Measurements from ENCODE around the gene SLC39A11. TPM values are rescaled to one million over a fixed set of nuclear protein-coding genes. Genes with fewer than 3 reads are reported as not detected.
A peak's percentile ranks its signal among the peaks of the same experiment; 100 is the strongest.
"Not testable (repeated sequence)": the region's sequence is repeated elsewhere in the genome, so short reads cannot be mapped to it uniquely, and the experiment has no call there.

SLC39A11 gene
- total RNA-seq, 1 experiment from 2014 or later = 8.6 TPM

DNA sequence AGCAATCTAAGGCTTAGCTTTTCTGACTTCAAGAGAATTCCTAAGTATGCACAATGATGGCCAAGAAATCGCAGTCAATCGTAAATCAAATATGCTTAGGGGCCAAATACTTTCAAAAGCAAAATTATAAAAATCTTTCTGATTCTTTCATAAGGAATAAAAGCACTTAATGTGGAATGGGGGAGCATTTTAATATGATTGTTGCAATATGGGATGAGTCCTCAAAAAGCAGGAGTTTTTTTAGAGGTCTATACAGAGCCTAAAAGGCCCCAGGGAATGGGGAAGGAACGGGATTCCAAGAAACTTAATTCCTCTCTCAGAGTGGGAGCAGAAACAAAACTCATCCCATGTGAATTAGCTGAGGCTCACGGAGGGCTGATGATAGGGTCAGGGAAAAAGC, 14.7 kb upstream of the SLC39A11 start:
- DNase-seq (ENCODE audit: low read depth) = no peak

DNA sequence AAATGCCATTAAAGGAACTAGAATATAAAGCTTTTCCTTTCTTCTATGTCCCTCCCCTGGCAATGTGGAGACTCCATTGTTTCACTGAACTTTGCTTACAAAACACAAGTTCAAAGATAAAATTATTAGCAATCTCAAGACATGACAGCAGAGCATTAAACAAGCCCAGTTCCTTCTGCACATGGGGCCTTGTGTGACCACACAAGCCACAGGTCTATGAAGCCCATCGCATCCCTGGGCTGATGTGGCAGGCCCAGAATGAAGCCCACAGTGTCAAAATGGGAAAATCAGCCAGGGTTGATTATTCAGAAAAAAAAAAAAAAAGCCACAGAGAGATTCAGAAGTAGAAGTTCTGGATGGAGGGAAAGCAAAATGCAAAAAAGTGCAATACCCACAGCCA, 12.9 kb upstream of the SLC39A11 start:
- DNase-seq (ENCODE audit: low read depth) = no peak

DNA sequence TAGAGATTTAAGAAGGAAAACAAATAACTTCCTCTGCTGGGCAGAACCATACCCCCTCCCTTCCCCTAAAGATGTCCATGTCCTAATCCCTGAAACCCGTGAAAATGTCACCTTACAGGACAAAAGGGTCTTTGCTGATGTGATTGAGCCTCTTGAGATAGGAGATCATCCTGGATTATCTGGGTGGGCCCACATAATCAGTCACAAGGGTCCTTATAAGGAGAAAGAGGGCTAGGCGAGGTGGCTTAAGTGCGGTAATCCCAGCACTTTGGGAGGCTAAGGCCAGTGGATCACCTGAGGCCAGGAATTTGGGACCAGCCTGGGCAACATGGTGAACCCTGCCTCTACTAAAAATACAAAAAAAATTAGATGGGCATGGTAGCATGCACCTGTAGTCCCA, 12.0 kb upstream of the SLC39A11 start:
- no peak for DNase-seq (ENCODE audit: low read depth)

DNA sequence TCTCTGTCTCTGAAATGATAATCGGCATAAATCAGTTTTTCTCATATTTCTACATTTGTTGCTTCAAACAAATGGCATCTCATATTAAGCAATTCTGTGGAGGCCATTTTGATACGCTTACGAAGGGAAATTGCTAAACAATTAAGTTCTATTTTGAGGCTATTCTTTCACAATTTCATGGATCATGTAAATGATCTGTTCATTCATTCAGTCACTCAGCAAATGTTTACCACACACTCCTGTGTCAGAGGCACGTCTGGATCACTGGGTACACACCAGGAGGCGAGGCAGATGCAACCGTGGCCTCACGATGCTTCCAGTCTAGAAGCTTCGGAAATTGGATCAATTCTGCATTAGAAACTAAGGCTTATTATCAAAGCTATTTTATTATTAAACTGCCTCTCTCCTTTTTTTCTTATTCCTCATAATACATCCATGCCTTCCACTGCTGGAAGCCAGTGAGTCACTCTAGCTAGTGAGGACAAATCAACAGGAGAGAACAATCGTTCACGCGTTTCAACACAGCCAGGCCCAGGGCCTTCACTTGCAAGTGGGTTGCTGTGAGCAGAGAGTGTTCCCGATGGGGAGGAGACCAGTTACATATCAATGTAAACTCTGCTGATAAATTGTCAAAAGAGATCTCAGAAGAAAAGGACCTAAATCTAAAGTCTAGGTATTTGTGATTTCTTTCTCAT, 11.3 kb upstream of the SLC39A11 start:
- DNase-seq (ENCODE audit: low read depth) = no peak

DNA sequence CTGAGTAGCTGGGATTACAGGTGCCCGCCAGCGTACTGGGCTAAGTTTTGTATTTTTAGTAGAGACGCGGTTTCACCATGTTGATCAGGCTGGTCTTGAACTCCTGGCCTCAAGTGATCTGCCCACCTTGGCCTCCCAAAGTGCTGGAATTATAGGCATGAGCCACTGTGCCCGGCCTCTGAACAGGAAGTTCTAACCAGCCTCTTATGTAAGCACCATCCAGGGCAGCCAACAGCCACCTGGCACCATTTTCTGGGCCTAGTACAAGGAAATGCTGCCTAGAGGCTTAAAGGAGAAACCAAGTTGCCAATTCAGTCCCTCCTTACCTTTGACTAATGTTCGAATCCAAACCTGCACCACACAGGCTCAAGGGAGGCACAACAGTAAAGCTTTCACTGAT, 8.5 kb upstream of the SLC39A11 start:
- DNase-seq (ENCODE audit: low read depth) = no peak

DNA sequence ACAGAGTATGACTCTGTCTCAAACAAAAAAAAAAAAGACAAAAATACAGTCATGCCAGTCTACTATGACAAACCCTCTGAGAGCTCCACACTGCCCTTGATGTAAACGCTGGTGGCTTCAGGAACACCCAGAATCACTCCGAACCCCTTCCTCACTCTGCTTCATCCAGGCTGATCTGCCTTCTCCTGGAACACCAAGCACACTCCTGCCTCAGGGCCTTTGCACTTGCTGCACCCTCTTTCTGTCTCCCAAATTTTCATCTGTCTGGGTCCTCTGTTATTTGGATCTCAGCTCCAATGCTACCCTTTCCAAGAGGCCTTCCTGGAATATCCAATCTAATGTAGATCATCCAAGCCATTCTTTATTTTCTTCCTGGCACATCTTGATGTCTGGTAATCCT, 7.9 kb upstream of the SLC39A11 start:
- no peak for DNase-seq (ENCODE audit: low read depth)

DNA sequence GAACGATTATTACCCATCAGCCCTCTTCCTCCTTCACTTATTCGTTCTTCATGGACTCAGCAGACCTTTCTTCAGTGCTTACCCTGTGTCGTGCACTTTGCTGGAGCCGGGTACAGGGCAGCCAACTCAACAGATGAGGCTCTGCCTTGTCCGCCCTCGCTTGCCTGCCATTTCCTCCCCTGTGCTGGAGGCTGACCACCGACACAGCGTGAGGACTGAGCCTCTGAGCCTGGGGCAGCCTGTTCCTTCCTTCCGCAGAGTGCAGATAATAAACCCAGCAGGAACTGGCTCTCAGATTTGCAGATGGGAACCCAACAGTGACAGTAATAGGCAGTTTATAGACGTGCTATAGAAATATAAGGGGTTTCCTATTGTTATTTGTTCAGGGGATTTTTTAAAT, 7.0 kb upstream of the SLC39A11 start:
- DNase-seq (ENCODE audit: low read depth) = no peak

DNA sequence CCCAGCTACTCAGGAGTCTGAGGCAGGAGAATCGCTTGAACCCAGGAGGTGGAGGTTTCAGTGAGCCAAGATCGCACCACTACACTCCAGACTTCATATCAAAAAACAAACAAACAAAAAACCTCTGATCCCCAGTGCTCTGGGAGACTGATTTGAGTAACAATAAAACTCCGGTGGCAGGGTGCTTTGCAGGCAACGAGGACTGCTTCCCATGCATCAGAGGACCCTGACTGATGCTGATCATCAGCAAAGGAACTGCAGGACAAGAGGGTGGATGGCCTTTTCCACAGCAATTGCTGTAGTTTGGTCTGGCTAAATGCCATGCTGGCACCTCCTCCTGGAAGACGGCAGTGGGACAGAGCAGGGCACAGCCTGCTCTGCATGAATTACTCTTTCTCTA, 6.4 kb upstream of the SLC39A11 start:
- no peak for DNase-seq (ENCODE audit: low read depth)

DNA sequence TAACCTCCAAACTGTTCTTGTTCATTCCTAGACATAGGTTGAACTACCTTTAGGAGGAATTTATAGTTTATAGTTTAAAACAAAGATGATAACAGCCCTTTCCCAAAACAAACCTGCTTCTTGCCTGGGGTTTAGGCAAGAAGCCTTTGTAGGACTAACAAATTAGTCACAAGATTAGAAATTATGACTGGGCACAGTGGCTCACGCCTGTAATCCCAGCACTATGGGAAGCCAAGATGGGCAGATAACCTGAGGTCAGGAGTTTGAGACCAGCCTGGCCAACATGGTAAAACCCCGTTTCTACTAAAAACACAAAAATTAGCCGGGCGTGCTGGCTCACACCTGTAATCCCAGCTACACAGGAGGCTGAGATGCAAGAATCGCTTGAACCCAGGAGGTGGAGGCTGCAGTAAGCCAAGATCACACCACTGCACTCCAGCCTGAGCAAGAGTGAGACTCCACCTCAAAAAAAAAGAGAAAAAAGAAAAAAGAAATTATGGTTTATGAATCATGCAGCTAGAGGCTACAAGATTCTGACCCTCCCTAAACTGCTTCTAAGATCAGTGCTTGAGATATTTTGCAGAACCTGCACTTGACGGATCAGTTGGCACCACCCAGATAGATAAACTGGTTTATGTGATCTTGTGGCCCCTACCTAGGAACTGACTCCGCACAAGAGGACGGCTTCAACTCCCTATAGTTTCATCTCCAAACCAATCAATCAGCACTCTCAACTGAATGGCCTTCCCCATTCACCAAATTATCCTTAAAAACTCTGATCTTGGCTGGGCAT, 5.7 kb upstream of the SLC39A11 start:
- not testable (repeated sequence) for DNase-seq (ENCODE audit: low read depth)

DNA sequence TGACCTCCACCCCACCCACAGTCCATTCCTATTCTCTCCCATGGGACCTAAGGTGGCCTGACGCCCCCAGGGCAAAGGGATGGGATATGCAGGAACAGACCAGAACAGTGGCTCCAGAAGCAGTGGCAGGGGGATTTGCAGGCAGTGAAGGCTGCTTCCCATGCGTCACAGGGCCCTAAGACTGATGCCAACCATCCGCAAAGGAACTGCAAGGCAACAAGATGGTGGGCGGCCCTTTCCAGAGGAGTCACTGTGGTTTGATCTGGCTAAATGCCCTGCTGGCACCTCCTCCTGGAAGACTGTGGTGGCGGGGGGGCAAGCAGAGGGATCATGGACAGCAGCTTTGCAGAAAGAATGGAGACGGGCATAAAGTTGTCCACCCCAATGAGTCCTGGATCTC, 4.4 kb upstream of the SLC39A11 start:
- DNase-seq (ENCODE audit: low read depth) = peak; percentile 57

DNA sequence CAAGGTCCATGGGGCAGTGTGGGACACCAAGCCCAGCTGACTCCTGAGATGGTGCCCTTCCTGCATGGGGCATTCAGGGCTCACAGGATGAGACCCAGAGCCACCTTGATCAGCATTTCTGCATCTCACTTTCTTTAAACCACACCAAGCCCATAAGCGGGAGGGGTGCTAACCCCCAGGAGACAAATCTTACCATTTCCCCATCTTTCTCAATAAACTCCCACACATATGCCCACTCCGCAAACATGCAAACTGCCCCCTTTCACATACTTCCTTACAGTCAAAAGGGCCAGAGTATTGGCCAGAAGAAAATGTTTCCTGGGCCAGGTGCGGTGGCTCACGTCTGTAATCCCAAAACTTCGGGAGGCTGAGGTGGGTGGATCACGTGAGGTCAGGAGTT, 3.7 kb upstream of the SLC39A11 start:
- DNase-seq (ENCODE audit: low read depth) = no peak

DNA sequence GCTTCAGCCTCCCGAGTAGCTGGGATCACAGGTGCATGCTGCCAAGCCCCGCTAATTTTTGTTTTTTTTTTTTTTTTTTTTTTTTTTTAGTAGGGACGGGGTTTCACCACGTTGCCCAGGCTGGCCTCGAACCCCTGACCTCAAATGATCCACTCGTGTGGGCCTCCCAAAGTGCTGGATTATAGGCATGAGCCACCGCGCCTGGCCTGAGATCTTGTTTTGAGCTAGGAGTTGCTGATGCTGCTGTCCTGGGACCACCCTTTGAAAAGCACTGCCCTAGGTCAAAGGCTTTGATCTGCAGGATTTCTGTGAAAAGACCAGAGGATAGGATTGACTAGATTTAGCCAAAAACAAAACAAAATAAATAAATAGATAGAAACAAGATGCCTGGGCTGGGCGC, 798 bp upstream of the SLC39A11 start:
- DNase-seq (ENCODE audit: low read depth) = no peak

DNA sequence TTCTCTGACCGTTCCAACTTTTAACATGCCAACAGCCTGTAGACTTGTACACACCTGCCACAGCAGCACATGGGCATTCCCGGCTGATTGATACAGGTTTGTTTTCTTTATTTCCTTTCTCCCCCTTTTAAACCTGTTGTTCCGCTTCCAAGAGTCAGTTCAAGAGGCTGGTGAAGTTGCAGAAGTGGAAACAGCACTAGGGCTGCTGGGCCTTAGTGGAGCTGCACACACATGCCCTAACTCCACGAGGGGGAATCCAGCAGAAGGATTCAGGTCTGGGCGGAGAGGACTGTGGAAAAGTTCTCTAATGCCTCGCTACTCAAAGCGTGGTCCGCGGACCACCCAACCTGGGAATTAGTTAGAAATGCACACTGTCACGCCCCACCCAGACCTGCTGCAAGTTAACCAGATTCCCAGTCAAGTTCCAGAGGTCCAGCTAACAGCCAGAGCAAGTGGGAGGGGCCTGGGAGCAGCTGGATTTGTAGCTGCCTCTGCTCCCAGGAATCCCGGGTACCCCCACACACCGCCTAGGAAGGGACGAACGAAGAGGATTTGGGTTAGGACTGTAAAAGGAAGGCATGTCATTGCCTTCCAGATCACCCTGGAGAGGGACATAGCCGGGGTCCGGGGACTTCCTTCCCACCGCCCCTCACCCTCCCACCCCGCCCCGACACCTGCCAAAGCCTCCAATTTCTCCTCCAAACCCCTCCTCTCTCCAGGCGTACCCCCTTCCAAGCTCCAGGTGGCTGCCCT, 542 bp downstream of the SLC39A11 start:
- peak; percentile 19 for DNase-seq (ENCODE audit: low read depth)

DNA sequence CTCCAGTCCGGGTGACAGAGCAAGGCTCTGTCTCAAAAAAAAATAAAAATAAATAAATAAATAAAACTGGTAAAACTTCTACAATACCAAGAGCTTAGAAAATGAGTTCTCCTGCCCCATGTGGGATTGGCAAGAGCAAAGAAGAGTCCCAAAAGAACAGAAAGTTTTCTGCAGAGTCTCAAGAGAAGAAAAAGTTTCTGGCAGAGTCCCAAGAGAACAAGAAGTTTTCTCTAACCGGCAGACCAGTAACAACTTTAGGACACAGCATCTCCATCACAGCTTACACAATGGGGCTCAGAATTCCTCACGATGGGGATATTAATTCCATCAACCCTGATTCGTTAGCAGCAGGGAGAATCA, 1.1 kb downstream of the SLC39A11 start:
- no peak for DNase-seq (ENCODE audit: low read depth)

DNA sequence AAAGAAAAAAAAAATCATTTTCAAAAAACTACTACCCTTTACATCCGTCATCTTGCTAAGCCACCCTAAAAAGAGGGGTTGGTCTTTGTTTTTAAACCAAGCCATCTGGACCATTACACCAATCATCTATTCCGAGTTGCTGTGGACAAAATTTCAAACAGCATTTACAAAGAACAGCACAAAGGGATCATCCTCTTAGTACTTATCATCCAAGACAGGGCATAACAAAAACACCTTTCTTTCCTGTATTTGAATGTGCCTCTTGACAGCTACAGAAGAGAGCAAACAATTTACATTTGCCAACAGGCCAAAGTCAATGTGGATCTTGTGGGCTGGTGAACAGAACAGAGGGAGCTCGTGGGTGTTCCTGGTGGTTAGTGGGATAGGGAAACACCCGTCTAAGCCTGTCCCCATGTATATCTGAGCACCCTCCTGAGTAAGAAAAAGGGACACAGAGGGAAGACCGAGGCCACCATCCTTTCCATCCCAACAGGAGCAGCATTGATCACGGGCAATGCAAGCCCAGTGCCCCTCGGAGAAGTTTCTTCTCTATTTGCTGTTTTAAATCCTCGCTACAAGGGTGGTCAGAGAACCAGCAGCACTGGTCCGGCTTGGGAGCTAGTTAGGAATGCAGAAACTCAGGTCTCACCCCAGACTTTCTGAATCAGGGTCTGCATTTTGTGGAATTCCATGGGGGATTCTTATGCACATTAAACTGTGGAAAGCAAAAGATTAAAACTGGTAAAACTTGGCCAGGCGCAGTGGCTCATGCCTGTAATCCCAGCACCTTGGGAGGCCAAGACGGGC, 1.9 kb downstream of the SLC39A11 start:
- DNase-seq (ENCODE audit: low read depth) = no peak

DNA sequence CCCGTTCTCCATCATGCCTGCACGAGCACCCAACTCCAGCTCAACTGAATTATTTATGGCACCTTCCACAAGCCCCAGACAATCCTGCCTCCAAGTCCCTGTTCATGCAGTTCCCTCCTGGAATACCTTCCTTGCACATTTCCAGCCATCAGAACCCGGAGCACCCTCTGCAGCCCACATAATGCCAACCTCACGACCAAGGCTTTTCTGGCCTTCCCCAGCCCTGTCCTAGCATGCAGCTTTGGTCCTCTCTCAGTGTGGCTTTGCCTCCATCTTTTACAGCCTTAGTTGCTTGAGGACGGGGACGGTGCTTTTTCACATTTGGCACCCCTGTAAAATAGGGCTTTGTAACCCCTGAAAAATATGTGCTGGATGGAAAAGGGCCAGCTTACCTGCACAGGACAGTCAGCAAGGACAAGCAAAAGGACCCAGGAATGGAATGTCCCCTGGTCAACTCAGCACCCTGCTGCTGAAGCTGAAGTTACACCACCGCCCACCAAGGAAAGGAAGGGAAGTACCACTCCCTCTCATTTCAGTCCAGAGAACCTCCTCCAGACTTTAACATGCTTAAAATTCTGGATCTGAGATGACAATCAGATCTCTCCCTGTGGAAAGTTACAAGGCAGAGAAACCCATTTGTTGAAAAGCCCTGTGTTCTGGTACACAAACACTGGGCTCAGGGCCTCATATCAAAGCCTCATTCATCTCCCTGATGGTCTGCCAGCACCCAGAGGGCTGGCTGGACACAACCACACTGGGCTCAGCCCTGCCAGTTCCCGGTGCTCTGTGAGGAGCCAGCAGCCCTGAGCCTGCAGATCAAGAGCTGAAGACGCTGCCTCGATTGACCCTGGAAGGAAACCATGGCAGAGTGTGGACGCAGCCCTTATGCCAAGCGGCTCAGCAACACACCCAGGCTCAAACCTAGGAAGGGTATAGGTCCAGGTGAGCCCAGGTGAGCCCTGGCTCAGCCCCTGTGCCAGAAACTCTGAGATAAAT, 2.9 kb downstream of the SLC39A11 start:
- no peak for DNase-seq (ENCODE audit: low read depth)

DNA sequence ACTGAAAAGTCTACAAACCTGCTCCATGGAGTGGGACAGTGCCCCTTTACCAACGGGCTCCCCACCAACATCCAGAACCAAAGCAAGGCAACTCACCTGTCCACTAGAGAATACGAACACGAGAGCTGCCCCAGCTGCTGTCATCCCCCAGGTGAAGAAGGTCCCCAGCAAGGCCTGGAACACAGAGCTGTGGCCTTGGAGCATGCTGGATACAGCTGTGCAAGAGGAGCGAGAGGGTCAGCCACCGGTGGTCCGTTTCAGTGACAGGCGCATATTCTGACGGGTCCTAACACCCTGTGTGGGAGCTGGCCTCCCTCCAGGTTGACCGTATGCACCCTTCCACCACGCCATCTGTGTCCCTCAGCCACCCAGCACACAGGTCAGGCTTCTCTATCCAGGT, 3.9 kb downstream of the SLC39A11 start:
- DNase-seq (ENCODE audit: low read depth) = no peak

DNA sequence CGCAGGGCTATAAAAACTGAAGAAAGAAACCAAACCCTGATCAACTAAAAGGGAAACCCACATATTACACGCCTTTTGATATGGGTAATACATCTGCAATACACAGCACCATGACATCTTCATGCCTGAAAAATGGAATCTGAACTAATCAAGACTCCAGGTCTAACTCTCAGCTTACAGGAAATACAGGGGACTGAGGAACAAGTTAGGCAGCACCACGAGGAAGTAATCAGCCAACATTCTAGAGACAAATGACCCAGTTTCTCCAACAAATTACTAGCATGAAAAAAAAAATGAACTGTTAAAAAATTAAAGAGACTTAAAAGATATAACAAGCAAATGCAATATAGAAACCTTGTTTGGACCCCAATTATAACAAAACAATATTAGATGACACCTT, 9.1 kb downstream of the SLC39A11 start:
- DNase-seq (ENCODE audit: low read depth) = no peak

DNA sequence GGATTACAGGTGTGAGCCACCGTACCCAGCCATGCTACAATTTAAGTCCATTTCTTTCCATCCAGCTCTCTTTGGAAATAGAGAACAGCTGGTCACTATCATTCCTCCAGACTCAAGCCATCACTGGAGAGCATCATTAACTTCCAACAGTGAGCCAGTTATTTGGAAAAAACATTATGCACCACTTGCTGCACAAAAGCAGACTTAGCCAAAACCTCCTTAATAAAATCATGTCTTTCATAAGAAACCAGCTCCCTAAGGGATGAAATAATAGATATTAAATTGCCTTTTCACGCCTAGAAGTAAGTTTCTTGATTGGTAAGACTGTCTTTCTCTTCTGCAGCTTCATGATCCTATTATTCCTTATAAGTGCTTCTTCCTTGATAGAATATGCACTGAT, 17.9 kb downstream of the SLC39A11 start:
- DNase-seq (ENCODE audit: low read depth) = no peak

DNA sequence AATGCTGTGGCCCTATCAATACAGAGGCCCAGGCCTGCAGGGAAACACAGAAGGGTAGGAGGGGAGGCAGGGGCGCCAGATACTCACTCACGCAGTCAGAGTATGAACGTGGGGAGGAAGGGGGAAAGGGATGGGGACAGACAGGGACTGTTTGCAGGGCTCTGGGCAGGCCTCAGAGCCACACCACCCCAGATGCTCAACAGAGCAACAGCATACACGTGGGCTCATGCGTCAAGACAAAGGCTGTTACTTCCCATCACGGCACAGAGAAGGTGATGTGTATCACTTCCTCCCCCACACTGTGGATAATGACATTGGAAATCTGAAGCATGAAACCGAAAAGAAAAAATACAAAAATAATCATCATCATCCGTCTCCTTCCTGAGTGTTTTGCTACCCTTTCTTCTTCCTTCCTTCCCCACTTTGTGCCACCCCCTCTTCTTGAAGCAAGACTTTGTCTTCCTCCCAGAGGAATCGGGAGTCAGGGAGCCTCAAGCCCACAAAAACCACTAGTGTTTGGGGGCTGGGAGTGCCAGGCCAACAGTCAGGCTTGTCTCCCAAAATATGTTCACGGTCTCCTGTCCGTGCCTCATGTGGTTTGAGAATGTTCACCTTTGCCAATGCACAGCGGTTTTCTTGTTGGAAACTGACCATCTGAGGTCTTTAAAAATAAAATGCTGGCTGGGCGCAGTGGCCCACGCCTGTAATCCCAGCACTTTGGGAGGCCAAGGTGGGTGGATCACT, 20.1 kb downstream of the SLC39A11 start:
- no peak for DNase-seq (ENCODE audit: low read depth)
